ENCODE results near the gene CSRNP2. TPM values are rescaled to one million over a fixed set of nuclear protein-coding genes. Genes with fewer than 3 reads are reported as not detected.

CSRNP2 gene
- total RNA-seq, 1 donor from 2014 or later = 49.0 TPM

DNA sequence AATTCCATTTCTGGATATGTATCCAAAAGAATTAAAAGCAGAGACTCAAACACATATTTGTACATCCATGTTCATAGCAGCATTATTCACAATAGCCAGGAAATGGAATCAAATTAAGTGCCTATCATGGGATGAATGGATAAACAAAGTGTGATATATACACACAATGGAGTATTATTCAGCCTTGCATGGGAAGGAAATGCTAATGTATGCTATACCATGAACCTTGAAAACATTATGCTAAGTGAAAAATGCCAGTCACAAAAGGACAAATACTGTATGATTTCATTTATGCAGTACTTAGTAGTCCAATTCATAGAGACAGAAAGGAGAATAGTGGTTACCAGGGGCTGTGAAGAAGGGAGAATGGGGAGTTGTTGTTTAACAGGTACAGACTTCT is 32.1 kb upstream of the CSRNP2 start:
- H3K4me1 Mint-ChIP-seq (ENCODE audit: unreplicated experiment) = no peaks in the 10 kb centered on the region
- H3K4me3 Mint-ChIP-seq (ENCODE audit: unreplicated experiment) = no peak overlapping the region
- TF ChIP-seq, protein P1, sequence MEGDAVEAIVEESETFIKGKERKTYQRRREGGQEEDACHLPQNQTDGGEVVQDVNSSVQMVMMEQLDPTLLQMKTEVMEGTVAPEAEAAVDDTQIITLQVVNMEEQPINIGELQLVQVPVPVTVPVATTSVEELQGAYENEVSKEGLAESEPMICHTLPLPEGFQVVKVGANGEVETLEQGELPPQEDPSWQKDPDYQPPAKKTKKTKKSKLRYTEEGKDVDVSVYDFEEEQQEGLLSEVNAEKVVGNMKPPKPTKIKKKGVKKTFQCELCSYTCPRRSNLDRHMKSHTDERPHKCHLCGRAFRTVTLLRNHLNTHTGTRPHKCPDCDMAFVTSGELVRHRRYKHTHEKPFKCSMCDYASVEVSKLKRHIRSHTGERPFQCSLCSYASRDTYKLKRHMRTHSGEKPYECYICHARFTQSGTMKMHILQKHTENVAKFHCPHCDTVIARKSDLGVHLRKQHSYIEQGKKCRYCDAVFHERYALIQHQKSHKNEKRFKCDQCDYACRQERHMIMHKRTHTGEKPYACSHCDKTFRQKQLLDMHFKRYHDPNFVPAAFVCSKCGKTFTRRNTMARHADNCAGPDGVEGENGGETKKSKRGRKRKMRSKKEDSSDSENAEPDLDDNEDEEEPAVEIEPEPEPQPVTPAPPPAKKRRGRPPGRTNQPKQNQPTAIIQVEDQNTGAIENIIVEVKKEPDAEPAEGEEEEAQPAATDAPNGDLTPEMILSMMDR (IDR thresholded peaks at IDR 0.05) = no peak
- H3K27ac Mint-ChIP-seq (ENCODE audit: unreplicated experiment) = no peak overlapping the region
- peaks cover 14% of the 10 kb centered on the region for H3K36me3 Mint-ChIP-seq (ENCODE audit: unreplicated experiment)
- DNase-seq (ENCODE audit: extremely low spot score, unreplicated experiment) = no peak
- H3K27me3 Mint-ChIP-seq (ENCODE audit: unreplicated experiment) = no peaks in the 10 kb centered on the region
- H3K9me3 Mint-ChIP-seq (ENCODE audit: unreplicated experiment) = no peaks in the 10 kb centered on the region

DNA sequence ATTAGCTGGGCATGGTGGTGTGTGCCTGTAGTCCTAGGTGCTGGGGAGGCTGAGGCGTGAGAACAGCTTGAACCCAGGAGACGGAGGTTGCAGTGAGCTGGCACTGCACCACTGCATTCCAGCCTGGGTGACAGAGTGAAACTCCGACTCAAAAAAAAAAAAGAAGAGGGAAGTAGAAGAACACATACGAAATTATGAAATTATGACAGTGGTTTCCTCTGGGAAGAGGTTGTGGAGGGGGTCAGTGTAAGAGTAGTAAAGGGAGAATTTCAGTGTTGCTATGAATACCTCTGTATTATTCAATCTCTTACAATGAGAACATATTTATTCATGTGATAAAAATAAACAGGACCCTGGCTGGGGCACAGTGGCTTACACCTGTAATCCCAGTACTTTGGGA is 24.7 kb upstream of the CSRNP2 start:
- no peaks in the 10 kb centered on the region for H3K27me3 Mint-ChIP-seq (ENCODE audit: unreplicated experiment)
- peaks cover 33% of the 10 kb centered on the region for H3K36me3 Mint-ChIP-seq (ENCODE audit: unreplicated experiment)
- TF ChIP-seq, protein P1 (IDR thresholded peaks at IDR 0.05) = no peak
- DNase-seq (ENCODE audit: extremely low spot score, unreplicated experiment) = no peak
- no peaks in the 10 kb centered on the region for H3K4me1 Mint-ChIP-seq (ENCODE audit: unreplicated experiment)
- no peaks in the 10 kb centered on the region for H3K9me3 Mint-ChIP-seq (ENCODE audit: unreplicated experiment)
- H3K27ac Mint-ChIP-seq (ENCODE audit: unreplicated experiment) = no peak overlapping the region
- no peak overlapping the region for H3K4me3 Mint-ChIP-seq (ENCODE audit: unreplicated experiment)

DNA sequence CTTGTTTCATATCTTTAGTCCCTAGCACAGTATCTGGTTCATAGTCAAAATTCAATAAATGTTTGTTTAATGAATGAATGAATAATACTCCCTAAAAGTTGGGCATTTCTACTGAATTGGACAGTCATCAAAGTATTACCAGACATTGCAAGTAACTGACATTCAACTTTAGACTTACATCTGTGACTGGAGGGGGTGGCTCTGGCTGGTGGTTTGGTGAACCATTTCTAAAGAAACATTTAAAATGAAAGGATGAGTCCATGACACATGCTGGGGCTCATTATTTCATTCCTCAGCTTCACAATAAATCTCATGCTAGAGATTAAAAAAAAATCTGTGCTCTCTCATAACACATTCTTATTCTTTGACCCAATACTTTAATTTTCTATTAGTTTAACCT is 20.6 kb upstream of the CSRNP2 start:
- Mint-ChIP-seq H3K9me3 (ENCODE audit: unreplicated experiment) (no peaks in the 10 kb centered on the region), H3K27me3 (ENCODE audit: unreplicated experiment) (no peaks in the 10 kb centered on the region), H3K36me3 (ENCODE audit: unreplicated experiment) (peaks cover 31% of the 10 kb centered on the region), H3K27ac (ENCODE audit: unreplicated experiment) (no peak overlapping the region), H3K4me3 (ENCODE audit: unreplicated experiment) (no peak overlapping the region), H3K4me1 (ENCODE audit: unreplicated experiment) (no peaks in the 10 kb centered on the region)
- TF ChIP-seq, protein P1 (IDR thresholded peaks at IDR 0.05) = no peak
- DNase-seq (ENCODE audit: extremely low spot score, unreplicated experiment) = no peak

DNA sequence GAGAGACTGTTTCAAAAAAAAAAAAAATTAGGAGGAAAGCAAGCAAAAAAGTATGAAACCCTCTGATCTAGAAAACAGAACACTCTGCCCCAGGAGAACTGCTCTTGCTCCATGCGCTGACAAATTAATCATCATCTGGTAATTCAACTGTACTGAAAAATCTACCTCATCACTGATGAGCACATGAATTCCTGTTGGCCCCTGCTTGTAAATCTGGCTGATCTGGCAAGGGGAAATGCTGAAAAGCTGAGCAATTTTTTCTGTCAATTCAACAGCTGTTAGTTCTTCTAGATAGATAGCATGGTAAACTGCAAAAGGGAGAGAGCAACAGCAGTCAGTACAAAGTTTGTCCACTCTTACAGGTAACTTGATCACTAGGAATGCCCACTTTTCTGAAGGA is 15.2 kb upstream of the CSRNP2 start:
- no peak for DNase-seq (ENCODE audit: extremely low spot score, unreplicated experiment)
- H3K9me3 Mint-ChIP-seq (ENCODE audit: unreplicated experiment) = no peaks in the 10 kb centered on the region
- H3K27ac Mint-ChIP-seq (ENCODE audit: unreplicated experiment) = no peak overlapping the region
- H3K4me3 Mint-ChIP-seq (ENCODE audit: unreplicated experiment) = no peak overlapping the region
- H3K4me1 Mint-ChIP-seq (ENCODE audit: unreplicated experiment) = no peaks in the 10 kb centered on the region
- H3K27me3 Mint-ChIP-seq (ENCODE audit: unreplicated experiment) = no peaks in the 10 kb centered on the region
- H3K36me3 Mint-ChIP-seq (ENCODE audit: unreplicated experiment) = peaks cover 33% of the 10 kb centered on the region
- TF ChIP-seq, protein P1 (IDR thresholded peaks at IDR 0.05) = no peak

DNA sequence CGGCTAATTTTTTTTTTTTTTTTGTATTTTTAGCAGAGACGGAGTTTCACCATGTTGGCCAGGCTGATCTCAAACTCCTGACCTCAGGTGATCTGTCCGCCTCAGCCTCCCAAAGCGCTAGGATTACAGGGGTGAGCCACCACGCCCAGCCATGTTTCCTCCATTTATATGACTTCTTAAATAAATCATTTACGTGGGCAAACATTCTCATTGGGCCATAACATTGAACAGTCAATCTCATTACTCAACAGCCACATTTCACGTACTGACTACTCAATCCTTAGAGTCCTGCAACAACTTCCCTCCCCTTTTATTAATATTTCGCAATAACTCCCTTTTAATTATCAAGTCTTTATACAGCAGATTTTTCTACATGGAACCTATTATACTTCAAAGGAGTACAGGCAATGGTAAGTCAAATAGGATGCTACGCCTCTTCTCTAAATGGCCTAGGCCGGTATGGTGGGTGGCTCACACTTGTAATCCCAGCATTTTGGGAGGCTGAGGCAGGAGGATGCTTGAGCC is 7.4 kb upstream of the CSRNP2 start:
- Mint-ChIP-seq H3K4me1 (ENCODE audit: unreplicated experiment) (no peaks in the 10 kb centered on the region), H3K4me3 (ENCODE audit: unreplicated experiment) (no peak overlapping the region), H3K27me3 (ENCODE audit: unreplicated experiment) (no peaks in the 10 kb centered on the region), H3K27ac (ENCODE audit: unreplicated experiment) (no peak overlapping the region), H3K9me3 (ENCODE audit: unreplicated experiment) (no peaks in the 10 kb centered on the region), H3K36me3 (ENCODE audit: unreplicated experiment) (peaks cover 13% of the 10 kb centered on the region)
- no peak for DNase-seq (ENCODE audit: extremely low spot score, unreplicated experiment)
- TF ChIP-seq, protein P1 (IDR thresholded peaks at IDR 0.05) = no peak

Measured in osteocyte (in vitro differentiated cells).